ENCODE data around the gene PDZD7.

PDZD7 gene

DNA sequence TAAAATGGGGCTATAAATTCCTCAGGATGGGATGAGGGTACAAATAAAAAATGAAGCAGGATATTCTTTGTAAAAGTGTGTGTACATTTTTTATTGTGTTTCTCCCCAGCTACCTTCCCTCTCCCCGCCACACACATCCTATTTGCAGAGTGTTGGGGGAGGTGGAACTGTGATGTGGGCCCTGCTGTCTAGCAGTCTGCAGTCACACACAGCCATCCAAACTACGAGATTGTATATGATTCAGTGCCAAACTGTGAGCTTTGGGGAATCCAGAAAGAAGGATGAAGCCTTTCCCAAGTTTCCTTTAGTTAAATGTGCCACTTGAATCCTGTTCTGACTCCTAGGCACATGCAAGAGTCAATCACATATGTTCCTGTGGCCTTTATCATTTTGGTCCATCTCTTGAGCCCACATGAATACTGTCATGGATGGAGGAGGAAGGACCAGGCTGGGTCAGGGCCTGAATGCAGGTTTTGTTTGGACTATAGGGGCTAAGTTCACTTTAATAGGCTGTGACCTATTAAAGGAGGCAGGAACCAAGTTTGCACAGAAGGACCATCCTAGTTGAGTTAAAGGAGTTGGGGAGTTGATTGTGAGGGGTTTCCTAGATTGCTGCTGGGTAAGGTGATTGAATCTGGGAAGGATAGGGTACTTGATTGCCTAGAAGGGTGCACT is 62.7 kb downstream of the PDZD7 start:
- TF ChIP-seq, protein P1, sequence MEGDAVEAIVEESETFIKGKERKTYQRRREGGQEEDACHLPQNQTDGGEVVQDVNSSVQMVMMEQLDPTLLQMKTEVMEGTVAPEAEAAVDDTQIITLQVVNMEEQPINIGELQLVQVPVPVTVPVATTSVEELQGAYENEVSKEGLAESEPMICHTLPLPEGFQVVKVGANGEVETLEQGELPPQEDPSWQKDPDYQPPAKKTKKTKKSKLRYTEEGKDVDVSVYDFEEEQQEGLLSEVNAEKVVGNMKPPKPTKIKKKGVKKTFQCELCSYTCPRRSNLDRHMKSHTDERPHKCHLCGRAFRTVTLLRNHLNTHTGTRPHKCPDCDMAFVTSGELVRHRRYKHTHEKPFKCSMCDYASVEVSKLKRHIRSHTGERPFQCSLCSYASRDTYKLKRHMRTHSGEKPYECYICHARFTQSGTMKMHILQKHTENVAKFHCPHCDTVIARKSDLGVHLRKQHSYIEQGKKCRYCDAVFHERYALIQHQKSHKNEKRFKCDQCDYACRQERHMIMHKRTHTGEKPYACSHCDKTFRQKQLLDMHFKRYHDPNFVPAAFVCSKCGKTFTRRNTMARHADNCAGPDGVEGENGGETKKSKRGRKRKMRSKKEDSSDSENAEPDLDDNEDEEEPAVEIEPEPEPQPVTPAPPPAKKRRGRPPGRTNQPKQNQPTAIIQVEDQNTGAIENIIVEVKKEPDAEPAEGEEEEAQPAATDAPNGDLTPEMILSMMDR (IDR thresholded peaks at IDR 0.05): no peak

DNA sequence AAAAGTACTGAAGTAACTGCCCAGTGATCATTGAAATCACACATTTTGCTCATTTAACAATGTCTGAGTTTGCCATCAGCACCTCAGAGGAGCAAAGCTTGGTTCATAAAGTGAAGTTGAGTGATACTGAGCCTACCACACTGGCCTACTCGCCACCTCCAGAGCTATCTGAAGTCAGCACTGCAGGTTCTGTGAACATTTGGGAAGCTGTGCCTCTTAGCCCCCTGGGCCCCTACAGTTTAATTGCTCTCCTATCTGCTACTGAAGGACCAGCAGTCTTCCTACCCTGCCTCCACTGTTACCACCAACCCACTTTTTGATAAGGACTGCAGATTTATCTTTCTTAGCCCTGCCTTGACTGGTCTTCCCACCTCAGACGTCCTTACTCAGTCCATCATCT is 63.6 kb downstream of the PDZD7 start:
- TF ChIP-seq, protein P1 (IDR thresholded peaks at IDR 0.05): no peak

DNA sequence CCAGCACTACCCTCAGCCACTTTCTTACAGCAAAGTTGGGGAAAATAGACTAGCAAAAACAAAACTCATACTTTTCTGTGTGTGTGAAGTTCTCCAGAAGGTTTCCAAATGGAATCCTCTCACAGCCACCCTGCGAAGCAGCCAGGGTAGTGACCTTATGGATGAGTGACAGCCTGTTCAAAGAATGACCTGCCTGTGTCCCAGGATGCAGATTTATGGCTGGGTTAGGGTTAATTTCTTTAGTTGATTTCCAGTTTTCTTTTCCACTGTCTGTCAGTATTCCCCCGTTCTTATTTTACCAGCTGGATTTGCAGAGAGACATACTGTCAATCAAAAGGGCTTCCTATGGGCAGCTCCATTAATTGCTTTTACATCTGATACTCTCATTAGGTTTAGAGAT is 64.0 kb downstream of the PDZD7 start:
- TF ChIP-seq, protein P1 (IDR thresholded peaks at IDR 0.05): no peak

DNA sequence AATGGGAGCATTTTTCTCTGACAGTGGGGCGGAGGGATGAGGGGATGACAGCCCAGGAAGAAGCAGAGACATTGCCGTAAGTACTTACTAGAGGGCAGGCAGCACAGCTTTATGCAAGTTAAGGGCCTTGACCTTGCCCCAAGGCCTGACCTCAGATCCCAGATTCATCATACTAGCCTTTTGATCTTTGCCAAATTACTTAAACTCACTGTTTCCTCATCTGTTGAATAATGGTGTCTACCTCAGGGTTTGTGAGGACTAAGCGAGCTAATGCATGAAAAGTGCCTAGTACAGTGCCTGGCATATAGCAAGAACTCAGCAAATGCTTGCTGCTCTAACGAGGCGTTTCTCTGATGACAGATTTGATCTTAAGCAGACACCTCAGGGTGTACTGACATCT is 65.1 kb downstream of the PDZD7 start:
- TF ChIP-seq, protein P1 (IDR thresholded peaks at IDR 0.05): no peak

DNA sequence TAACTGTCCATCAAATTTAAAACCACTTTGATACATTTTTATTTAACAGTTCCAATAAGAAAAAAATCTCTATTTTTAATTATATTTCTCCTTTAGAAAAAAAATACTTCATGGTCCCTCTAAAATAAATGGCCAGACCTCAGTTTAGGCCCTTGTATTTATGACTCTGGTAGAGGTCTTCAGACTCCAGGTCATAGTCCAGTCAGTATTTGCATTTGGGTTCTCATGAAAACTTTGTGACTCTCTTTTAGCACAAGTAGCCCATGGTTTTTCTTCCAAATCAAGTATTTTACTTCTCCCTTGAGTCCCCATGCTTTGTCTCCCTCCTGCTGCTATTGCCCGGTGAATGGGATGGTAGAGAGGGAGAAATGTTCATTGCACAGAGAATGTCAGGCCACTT is 67.1 kb downstream of the PDZD7 start:
- TF ChIP-seq, protein P1 (IDR thresholded peaks at IDR 0.05): no peak

DNA sequence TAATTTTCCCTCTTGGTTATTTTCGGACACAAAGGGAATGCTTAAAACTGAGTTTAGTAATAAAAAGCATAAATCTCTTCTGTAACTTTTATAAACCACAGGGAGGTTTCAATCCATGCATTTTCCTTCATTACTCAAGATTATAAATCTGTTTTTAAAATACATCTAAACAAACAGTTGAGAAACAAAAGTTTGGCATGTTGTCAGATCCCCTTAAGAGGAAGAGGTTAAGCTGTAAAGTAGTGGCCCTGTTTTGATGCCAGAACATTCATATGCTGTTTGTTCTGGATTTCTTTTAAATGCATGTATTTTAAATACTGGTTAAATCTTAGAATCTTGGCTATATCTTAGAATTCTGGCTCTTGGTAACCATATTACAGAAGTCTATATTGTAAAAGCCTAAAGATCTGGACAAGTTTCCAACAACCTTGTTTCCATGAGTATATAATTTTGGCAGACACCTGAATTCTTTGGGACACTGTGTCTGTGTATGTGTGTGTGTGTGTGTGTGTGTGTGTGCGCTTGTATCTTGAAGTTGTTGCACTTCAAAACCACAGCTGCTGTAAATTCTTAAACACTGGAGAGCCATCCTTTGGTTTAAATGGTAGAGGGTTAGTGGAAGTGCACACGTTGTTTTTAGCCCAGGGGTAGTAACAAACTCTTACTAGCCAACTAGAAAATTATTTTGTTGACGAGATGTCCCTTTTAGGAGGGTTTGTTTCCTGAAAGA is 68.4 kb downstream of the PDZD7 start:
- TF ChIP-seq, protein P1 (IDR thresholded peaks at IDR 0.05): no peak

DNA sequence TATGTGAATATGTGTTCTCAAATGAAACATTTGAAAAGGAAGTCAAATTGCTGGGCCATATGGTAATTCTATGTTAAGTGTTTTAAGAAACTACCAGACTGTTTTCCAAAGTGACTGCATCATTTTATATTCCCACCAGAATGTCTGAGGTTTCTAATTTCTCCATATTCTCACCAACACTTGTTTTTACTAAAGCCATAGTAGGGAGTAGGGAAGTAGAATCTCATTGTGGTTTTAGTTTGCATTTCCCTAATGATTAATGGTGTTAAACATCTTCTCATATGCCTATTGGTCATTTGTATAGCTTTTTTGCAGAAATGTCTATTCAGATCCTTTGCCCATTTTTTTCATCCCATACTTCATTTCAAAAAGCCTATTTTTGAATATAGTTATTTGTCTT is 70.7 kb downstream of the PDZD7 start:
- TF ChIP-seq, protein P1 (IDR thresholded peaks at IDR 0.05): no peak
